GM21526 (cell line): ENCODE data around the gene ABHD17C.

Experiments used
- ATAC-seq: cut with Tn5 transposase; IDR thresholded peaks from one replicate; pipeline ENCODE4 v1.9.1; 2021; ENCODE audit warnings: moderate library complexity; ENCODE audit not compliant: unreplicated experiment, low FRiP score

ABHD17C gene

DNA sequence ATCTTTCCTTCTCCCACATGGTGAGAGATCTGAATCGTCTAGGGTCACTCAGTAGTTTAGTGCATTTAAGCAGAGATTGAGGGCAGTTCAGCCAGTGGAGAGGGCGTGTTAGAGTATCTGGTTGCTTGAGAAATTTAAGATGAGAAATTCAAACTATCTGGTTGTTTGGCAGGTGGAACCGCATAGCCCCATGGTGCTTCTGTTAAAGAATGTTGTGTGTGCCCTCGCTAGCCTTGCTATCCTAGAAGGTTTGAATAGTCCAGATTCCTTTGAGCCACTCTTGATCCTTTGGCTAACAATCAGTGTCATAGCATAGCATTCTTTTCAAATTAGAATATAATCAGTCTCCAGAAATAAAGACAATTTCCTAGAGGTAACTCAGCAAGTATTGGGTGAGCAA, 32.1 kb downstream of the ABHD17C start:
- ATAC-seq, result no peak

- no peak for ATAC-seq
Measured at GRCh38 chr15:80727596-80727995, 32.5 kb downstream of the ABHD17C start.

DNA sequence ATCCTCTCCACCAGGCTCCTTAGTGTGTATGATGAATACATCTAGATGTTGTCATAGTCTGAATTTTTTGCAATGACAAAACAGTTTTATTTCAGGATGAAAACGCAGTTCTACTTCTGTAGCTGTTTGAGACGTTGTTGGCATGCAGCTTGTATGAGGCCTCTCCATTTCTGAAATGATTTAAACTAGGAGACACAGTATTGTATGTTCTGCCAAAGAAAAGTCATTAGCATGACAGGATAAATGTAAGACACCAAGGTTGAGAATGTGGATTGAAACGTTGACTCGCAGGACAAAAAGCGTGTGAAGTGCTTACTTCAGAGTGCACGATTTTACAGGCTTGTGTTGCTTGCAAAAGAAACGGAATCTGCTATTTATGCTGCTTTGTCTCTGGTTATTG, 35.3 kb downstream of the ABHD17C start:
- no peak for ATAC-seq

DNA sequence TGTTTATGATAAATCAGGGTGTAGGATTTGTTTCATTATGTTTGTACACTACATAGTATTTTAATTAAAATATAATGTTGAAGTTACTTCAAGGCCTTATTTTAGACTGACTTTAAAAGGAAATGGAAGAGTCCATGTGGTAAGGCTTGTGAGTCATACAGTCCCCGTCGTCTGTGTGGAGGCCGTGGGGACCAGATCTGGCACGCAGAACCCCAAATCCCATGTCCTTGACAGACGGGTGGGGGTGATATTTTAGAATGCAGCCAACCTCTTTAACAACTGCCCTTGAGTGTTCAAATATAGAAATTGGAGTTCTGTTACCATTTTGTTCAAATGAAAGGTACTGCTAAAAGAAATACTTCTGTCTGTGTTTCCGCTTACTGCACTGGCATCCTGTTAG, 35.8 kb downstream of the ABHD17C start:
- ATAC-seq, result no peak

- no peak for ATAC-seq
Measured at GRCh38 chr15:80732167-80732566, 37.1 kb downstream of the ABHD17C start.

GRCh38 chr15:80732818-80733217, 37.7 kb downstream of the ABHD17C start:
- no peak for ATAC-seq

DNA sequence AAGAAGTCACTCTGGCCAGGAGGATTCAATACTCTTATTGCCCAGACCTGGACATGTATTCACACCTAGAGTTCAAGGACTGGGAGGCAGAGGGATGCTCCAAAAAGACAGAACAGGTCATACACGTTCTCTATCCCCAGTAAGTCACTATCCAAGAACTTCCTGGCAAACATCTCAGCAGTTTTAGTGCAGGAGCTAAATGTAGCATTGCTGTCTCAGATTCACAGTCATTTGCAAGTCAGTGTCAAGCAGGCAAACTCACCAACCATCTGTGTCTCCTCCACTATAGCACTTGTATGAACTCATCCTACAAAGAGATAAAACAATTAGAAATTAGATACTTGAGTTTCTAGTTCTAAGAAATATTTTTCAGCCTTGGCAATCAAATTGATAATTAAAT, 38.4 kb downstream of the ABHD17C start:
- ATAC-seq, result no peak

- no peak for ATAC-seq
Measured at GRCh38 chr15:80735344-80735743, 40.2 kb downstream of the ABHD17C start.

DNA sequence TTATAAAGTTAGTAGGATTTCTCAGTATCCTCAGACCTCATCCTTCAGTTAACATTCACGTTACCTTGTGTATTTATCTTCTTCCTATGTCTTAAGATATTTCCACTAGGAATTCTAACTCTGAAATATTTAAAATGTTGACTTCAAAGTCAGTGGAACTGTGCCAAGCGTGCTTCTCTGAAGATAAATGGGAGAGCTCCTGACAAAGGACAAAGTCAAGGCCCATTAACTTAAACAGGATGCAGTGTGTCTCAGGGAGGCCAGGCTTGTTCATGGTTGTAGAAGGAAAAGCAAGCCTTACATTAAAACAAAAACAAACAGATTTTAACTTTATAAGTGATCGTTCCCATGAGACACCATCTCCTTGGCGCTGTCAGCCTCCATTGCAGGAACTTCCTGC, 41.5 kb downstream of the ABHD17C start:
- no peak for ATAC-seq

- ATAC-seq, result no peak
Measured at GRCh38 chr15:80739919-80740318, 44.8 kb downstream of the ABHD17C start.

GRCh38 chr15:80742081-80742480, 47.0 kb downstream of the ABHD17C start:
- ATAC-seq, result no peak

- no peak for ATAC-seq
Measured at GRCh38 chr15:80743189-80743833, 48.2 kb downstream of the ABHD17C start.

DNA sequence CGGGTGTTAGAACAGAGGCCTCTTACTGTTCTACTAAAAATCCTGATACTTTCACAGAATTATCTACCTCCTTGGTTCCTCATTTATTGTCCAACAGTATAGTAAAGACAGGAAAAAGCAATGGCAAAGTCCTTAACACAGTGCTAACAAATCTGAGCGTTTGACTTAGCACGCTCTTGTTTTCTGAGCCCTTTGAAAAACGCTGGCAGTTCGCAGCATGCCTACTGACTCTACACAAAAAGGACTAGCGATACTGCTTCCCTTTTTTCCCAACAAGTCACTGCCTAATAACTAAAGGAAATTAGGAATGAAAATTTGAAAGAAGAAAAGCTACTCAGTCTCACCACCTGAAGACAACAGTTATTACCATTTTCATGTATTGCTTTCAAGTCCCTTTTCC, 49.3 kb downstream of the ABHD17C start:
- no peak for ATAC-seq

GRCh38 chr15:80744826-80745225, 49.7 kb downstream of the ABHD17C start:
- ATAC-seq, result no peak

DNA sequence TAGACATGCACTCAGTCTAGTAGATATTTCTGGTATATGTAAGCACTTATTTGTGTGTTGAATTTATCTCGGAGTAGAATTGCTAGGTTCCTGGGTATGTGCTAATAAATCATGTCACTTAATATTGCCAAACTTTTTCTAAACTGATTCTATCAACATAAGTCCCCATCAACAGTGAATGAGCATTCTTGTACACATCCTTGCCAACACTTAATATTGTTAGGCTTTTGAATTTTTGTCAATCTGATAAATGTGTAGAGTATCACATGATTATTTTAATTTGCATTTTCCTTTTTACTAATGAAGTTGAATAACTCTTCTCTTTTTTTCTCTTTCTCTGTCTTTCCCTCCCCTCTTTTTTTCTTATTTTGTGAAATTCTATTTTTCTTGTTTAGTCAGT, 50.8 kb downstream of the ABHD17C start:
- no peak for ATAC-seq

DNA sequence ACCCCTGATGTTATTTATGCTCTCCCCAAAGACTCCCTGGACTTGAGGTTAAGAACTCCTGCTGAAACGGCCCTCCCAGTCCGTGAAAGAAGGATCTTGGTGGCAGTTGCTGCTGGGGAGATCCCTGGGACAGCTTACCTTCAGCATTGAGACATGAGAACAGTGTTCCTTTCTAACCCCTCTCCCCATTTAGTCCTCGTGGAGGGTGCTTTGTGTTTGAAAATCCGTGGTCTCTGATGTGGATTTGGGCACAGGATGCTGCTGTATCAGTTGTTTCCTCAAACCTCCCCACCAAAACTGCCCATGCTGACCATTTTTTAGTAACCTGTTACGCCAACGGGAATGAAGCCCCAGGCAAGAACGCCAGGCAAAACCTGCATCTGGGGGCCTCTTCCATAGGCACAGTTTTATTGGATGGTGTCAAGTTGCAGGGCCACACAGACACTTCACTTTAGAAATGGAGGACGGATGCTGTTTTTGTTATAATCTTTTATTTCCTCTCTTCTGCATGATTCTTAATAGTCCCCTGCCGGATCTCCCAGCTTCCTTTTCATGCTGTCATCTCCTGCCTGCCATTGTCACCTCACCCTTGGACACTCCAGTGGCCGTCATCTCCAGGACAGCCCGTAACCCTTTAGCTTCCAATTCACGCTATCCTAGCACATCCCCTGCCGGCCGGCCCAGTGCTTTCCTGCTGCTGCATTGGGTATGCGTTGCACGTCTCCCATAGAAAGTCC, 52.4 kb downstream of the ABHD17C start:
- no peak for ATAC-seq

GRCh38 chr15:80749589-80749988, 54.5 kb downstream of the ABHD17C start:
- no peak for ATAC-seq

DNA sequence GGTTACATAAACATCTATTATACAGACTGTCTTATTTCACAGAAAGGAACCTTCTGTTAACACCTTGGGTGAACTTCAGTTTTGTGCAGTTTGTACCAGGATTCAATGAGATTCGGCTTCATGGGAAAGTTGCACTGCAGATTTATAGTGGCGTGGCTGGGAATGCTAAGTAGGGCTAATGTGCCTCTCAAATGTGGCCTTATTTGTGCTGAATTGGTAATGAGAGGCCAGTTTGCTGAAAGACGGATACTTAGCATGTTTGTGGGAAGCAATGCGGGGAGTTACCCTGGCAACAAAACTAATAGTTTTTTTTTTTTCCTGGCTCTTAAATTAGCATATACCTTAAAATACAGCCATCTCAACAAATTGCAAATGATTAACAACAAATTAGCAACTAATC, 55.5 kb downstream of the ABHD17C start:
- ATAC-seq, result no peak

GRCh38 chr15:80752204-80752603, 57.1 kb downstream of the ABHD17C start:
- ATAC-seq, result no peak

- ATAC-seq, result no peak
Measured at GRCh38 chr15:80753161-80753560, 58.1 kb downstream of the ABHD17C start.

GRCh38 chr15:80754014-80754413, 58.9 kb downstream of the ABHD17C start:
- no peak for ATAC-seq

DNA sequence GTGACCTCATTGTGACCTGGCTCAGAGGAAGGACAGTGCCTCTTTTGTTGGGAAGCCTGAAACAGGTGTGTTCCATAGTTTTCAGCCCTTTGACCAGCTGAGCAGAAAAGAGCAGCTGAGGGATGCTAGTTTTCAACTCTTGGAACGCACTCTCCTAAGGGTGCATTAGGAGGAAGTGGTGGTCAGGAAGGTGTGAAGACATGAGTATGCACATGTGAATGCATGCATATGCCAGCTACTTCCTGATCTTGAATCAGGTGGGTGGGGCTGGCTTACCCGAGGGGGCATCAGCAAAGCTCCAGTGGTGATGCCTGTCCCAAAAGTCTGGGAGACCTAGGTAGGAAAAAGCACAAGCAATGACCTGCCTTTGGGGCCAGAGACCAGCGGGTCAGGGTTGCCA, 60.8 kb downstream of the ABHD17C start:
- no peak for ATAC-seq
